Measurements from ENCODE around the gene VPS13D. TPM values are rescaled to one million over a fixed set of nuclear protein-coding genes. Genes with fewer than 3 reads are reported as not detected.

VPS13D gene
- polyA plus RNA-seq, 3 donors = 3.6 to 20.2 (median 5.1) TPM

DNA sequence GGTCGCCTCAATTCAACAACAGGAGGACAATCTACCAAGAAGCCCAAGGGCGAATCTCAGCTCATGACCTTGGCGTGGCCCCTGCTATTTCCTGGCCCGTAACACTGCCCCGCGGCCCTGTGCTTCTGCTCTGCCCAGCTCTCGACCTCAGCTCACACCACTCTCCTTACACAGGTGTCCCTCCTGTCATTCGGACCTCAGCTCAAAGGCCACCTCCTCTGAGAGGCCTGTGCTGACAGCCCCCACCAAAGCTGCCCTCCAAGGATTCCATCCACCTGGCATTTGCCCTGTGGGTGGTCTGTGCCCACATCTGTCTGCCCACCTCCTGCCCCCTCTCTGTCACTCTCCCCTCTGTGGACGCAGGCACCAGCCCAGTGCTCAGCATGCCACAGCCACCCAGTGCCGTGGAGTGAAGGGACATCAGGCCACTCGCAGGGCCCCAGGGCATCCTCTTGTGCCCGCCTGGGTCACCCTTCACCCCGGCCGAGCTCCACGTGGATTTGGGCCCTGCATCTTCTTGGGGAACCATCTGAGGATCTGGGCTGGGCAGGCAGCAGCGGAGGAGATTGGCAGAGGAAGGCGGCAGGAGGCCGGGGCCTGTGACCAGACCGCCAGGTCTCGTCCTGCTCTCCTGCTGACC lies 317.9 kb downstream of the VPS13D start:
- TF ChIP-seq, protein P1, sequence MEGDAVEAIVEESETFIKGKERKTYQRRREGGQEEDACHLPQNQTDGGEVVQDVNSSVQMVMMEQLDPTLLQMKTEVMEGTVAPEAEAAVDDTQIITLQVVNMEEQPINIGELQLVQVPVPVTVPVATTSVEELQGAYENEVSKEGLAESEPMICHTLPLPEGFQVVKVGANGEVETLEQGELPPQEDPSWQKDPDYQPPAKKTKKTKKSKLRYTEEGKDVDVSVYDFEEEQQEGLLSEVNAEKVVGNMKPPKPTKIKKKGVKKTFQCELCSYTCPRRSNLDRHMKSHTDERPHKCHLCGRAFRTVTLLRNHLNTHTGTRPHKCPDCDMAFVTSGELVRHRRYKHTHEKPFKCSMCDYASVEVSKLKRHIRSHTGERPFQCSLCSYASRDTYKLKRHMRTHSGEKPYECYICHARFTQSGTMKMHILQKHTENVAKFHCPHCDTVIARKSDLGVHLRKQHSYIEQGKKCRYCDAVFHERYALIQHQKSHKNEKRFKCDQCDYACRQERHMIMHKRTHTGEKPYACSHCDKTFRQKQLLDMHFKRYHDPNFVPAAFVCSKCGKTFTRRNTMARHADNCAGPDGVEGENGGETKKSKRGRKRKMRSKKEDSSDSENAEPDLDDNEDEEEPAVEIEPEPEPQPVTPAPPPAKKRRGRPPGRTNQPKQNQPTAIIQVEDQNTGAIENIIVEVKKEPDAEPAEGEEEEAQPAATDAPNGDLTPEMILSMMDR (IDR thresholded peaks at IDR 0.05) = no peak
- no peak overlapping the region for H3K27ac Mint-ChIP-seq
- no peak overlapping the region for H3K4me3 Mint-ChIP-seq
- no peaks in the 10 kb centered on the region for H3K9me3 ChIP-seq (replicated peaks in 1 of 2; ENCODE audit: control insufficient read depth in 1 of 2, insufficient read depth in 1 of 2, low read length in 2 of 2)
- H3K27me3 ChIP-seq (ENCODE audit: control insufficient read depth in 2 of 2, insufficient read depth in 2 of 2, low read length in 2 of 2) = no peaks in the 10 kb centered on the region
- H3K36me3 Mint-ChIP-seq = no peaks in the 10 kb centered on the region
- no peaks in the 10 kb centered on the region for H3K36me3 ChIP-seq (replicated peaks in 1 of 2; ENCODE audit: control insufficient read depth in 1 of 2, insufficient read depth in 2 of 2, low read length in 2 of 2)
- H3K27me3 Mint-ChIP-seq (ENCODE audit: low read depth in 3 of 3) = peaks cover 1 to 3% (median 2%) of the 10 kb centered on the region in 3 donors
- no peak overlapping the region for H2AFZ ChIP-seq (ENCODE audit: insufficient read depth, low read depth, low read length, poor library complexity, severe bottlenecking)
- H3K4me3 ChIP-seq (replicated peaks in 1 of 3; ENCODE audit: low read depth in 2 of 3, low read length in 3 of 3) = no peak overlapping the region
- H3K4me2 ChIP-seq (replicated peaks; ENCODE audit: extremely low read depth, low read length, poor library complexity, severe bottlenecking) = no peak overlapping the region
- no peak overlapping the region for H3K27ac ChIP-seq (ENCODE audit: low read depth in 1 of 2, low read length in 2 of 2)
- WGBS (ENCODE audit: insufficient coverage) = 88% methylated on average over 17 of the region's 20 CpGs
- no peaks in the 10 kb centered on the region for H3K4me1 Mint-ChIP-seq
- H4K20me1 ChIP-seq (ENCODE audit: insufficient read depth, low read length) = no peaks in the 10 kb centered on the region
- H3K9me3 Mint-ChIP-seq = peaks cover 0 to 2% (median 0%) of the 10 kb centered on the region in 7 donors
- intact Hi-C loops (cut with micrococcal nuclease) = no loop called here
- no peak overlapping the region for H3K9ac ChIP-seq (ENCODE audit: insufficient read depth, low read length, poor library complexity, severe bottlenecking)
- H3K79me2 ChIP-seq (ENCODE audit: insufficient read depth, low read length) = no peaks in the 10 kb centered on the region
- DNase-seq = no peak
- H3K4me1 ChIP-seq (ENCODE audit: control insufficient read depth in 1 of 2, insufficient read depth in 2 of 2, low read length in 2 of 2) = no peaks in the 10 kb centered on the region

DNA sequence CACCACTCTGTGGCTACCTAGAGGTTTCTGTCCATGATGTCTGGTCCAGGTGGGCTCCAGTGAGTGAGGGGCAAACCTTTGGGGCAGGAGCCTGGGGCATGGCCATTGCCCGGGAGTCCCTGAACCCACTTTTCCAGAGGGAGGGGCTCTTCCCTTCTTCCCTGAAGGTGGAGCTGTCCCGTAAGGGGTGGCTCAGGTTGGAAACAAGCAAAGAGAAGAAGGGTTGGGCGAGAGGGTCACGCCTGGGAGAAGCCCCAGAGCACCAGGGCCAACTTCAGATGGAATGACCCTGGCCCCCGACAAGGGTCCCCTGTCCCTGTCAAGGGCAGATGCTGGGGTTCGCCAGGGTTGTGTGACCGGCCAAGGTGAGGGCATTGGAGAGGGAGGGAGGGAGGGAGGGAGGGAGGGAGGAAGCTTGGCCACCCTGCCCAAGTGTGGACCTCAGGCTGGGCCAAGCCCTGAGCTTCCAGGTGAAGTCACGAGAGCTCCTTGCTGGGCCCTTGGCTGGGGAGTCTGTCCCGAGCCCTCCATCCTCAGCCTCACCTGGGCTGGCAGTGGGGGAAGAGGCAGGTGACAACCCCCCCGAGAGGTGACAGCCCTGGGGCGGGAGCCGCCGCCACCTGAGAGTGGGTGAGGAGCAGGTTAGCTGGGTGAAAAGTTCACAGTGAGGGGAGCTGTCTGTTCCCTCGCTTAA lies 318.6 kb downstream of the VPS13D start:
- intact Hi-C loops (cut with micrococcal nuclease) = no loop called here
- H3K36me3 ChIP-seq (replicated peaks in 1 of 2; ENCODE audit: control insufficient read depth in 1 of 2, insufficient read depth in 2 of 2, low read length in 2 of 2) = no peaks in the 10 kb centered on the region
- Mint-ChIP-seq H3K36me3 (no peaks in the 10 kb centered on the region), H3K9me3 (peaks cover 0 to 2% (median 0%) of the 10 kb centered on the region in 7 donors), H3K27ac (no peak overlapping the region), H3K4me3 (no peak overlapping the region), H3K27me3 (ENCODE audit: low read depth in 3 of 3) (peaks cover 0 to 3% (median 2%) of the 10 kb centered on the region in 3 donors), H3K4me1 (no peaks in the 10 kb centered on the region)
- no peaks in the 10 kb centered on the region for H3K4me1 ChIP-seq (ENCODE audit: control insufficient read depth in 1 of 2, insufficient read depth in 2 of 2, low read length in 2 of 2)
- 93% methylated on average over 7 of the region's 14 CpGs for WGBS (ENCODE audit: insufficient coverage)
- no peak for DNase-seq
- H3K79me2 ChIP-seq (ENCODE audit: insufficient read depth, low read length) = no peaks in the 10 kb centered on the region
- H4K20me1 ChIP-seq (ENCODE audit: insufficient read depth, low read length) = no peaks in the 10 kb centered on the region
- no peaks in the 10 kb centered on the region for H3K9me3 ChIP-seq (replicated peaks in 1 of 2; ENCODE audit: control insufficient read depth in 1 of 2, insufficient read depth in 1 of 2, low read length in 2 of 2)
- no peak overlapping the region for H3K27ac ChIP-seq (ENCODE audit: low read depth in 1 of 2, low read length in 2 of 2)
- no peak overlapping the region for H3K9ac ChIP-seq (ENCODE audit: insufficient read depth, low read length, poor library complexity, severe bottlenecking)
- H2AFZ ChIP-seq (ENCODE audit: insufficient read depth, low read depth, low read length, poor library complexity, severe bottlenecking) = no peak overlapping the region
- TF ChIP-seq, protein P1 (IDR thresholded peaks at IDR 0.05) = no peak
- no peak overlapping the region for H3K4me2 ChIP-seq (replicated peaks; ENCODE audit: extremely low read depth, low read length, poor library complexity, severe bottlenecking)
- no peak overlapping the region for H3K4me3 ChIP-seq (replicated peaks in 1 of 3; ENCODE audit: low read depth in 2 of 3, low read length in 3 of 3)
- H3K27me3 ChIP-seq (ENCODE audit: control insufficient read depth in 2 of 2, insufficient read depth in 2 of 2, low read length in 2 of 2) = no peaks in the 10 kb centered on the region

All from CD14-positive monocyte (primary cell).